CD4-positive, CD25-positive, alpha-beta regulatory T cell (primary cell): Measurements from ENCODE around the gene TALDO1. TPM values are rescaled to one million over a fixed set of nuclear protein-coding genes. Genes with fewer than 3 reads are reported as not detected.
A peak's percentile ranks its signal among the peaks of the same experiment; 100 is the strongest.
"Not testable (repeated sequence)": the region's sequence is repeated elsewhere in the genome, so short reads cannot be mapped to it uniquely, and the experiment has no call there.

Source experiments
- ATAC-seq, 2 donors: fragments of 150-1000 bp; cut with Tn5 transposase; one replicate each; pipeline ENCODE4 v1.10.0; 2021; ENCODE audit warnings: low read depth in 2 of 2, moderate number of reproducible peaks in 2 of 2, moderate library complexity in 1 of 2
- DNase-seq, 3 donors: peaks; one replicate each; pipeline versions ENCODE4 v3.0.0 to v3.0.0-alpha.2; 2012 to 2022; ENCODE audit warnings: mixed read lengths in 1 of 3
- H3K27ac ChIP-seq: one replicate; pipeline ENCODE4 v1.7.0; 2013; ENCODE audit warnings: mild to moderate bottlenecking, low read length; ENCODE audit not compliant: insufficient read depth, poor library complexity, severe bottlenecking
- H3K27me3 ChIP-seq: one replicate; pipeline ENCODE4 v1.7.0; 2013; ENCODE audit warnings: low read length; ENCODE audit not compliant: control insufficient read depth, insufficient read depth
- H3K36me3 ChIP-seq: one replicate; pipeline ENCODE4 v1.7.0; 2013; ENCODE audit warnings: mild to moderate bottlenecking, low read length, moderate library complexity; ENCODE audit not compliant: control insufficient read depth, insufficient read depth
- H3K4me1 ChIP-seq: 2 replicates; pipeline ENCODE4 v1.7.0; 2013; ENCODE audit warnings: mild to moderate bottlenecking, low read length; ENCODE audit not compliant: insufficient read depth, control insufficient read depth, poor library complexity, severe bottlenecking
- H3K4me3 ChIP-seq: one replicate; pipeline ENCODE4 v1.7.0; 2013; ENCODE audit warnings: low read depth, mild to moderate bottlenecking, low read length, moderate library complexity
- H3K9me3 ChIP-seq, 2 experiments: 1 replicate in 1 of 2; 2 replicates in 1 of 2; pipeline ENCODE4 v1.7.0; 2013; ENCODE audit warnings: low read length in 2 of 2, mild to moderate bottlenecking in 1 of 2, moderate library complexity in 1 of 2; ENCODE audit not compliant: control insufficient read depth in 2 of 2
- H3K27ac Mint-ChIP-seq, 3 donors: one replicate each; pipeline ENCODE4 v1.8.0; 2020 to 2022; ENCODE audit warnings: mild to moderate bottlenecking in 3 of 3, mixed read lengths in 3 of 3, moderate library complexity in 2 of 3
- H3K27me3 Mint-ChIP-seq: one replicate; pipeline ENCODE4 v1.8.0; 2022; ENCODE audit warnings: mild to moderate bottlenecking, mixed read lengths
- H3K36me3 Mint-ChIP-seq: one replicate; pipeline ENCODE4 v1.8.0; 2020; ENCODE audit warnings: mixed read lengths
- H3K4me1 Mint-ChIP-seq, 4 donors: one replicate each; pipeline ENCODE4 v1.8.0; 2020 to 2022; ENCODE audit warnings: mixed read lengths in 4 of 4, mild to moderate bottlenecking in 1 of 4
- H3K4me3 Mint-ChIP-seq, 4 donors: one replicate each; pipeline ENCODE4 v1.8.0; 2020 to 2022; ENCODE audit warnings: mild to moderate bottlenecking in 4 of 4, mixed read lengths in 4 of 4, moderate library complexity in 3 of 4
- H3K9me3 Mint-ChIP-seq, 7 donors: one replicate each; pipeline ENCODE4 v1.8.0; 2020 to 2022; ENCODE audit warnings: mixed read lengths in 7 of 7, mild to moderate bottlenecking in 3 of 7, moderate library complexity in 2 of 7
- polyA plus RNA-seq, 4 donors: library from polyadenylated mRNA; unstranded; fragments of 300-500 nt; fragmentation: Illumina TruSeq; gene quantifications; one replicate each; pipeline ENCODE4 v1.2.3, GENCODE V29; 2021
- total RNA-seq: library from RNA; stranded (reverse); gene quantifications from one replicate; pipeline ENCODE4 v1.2.3, GENCODE V29; 2022

Gene TALDO1
- total and polyA plus RNA-seq, 5 donors from 2014 or later: 68.3 to 274 (median 228) TPM

- H3K4me3 ChIP-seq: no peak overlapping the region
- ATAC-seq: no peak
- peaks cover 0 to 15% (median 0%) of the 10 kb centered on the region in 4 donors for H3K4me1 Mint-ChIP-seq
- DNase-seq: no peak
- no peaks in the 10 kb centered on the region for H3K36me3 ChIP-seq
- peak overlapping the region in 1 of 3 donors; percentile 49 for H3K27ac Mint-ChIP-seq
- peaks cover 29% of the 10 kb centered on the region for H3K4me1 ChIP-seq
- no peaks in the 10 kb centered on the region for H3K27me3 Mint-ChIP-seq
- no peaks in the 10 kb centered on the region for H3K9me3 ChIP-seq
- no peaks in the 10 kb centered on the region for H3K27me3 ChIP-seq
- no peak overlapping the region for H3K27ac ChIP-seq
- no peaks in the 10 kb centered on the region for H3K9me3 Mint-ChIP-seq
- no peak overlapping the region for H3K4me3 Mint-ChIP-seq
- no peaks in the 10 kb centered on the region for H3K36me3 Mint-ChIP-seq
These were observed 17.7 kb upstream of the TALDO1 start for GRCh38 chr11:729492-730074.

- H3K27me3 Mint-ChIP-seq: peaks cover 5% of the 10 kb centered on the region
- H3K4me3 Mint-ChIP-seq: no peak overlapping the region
- ATAC-seq: no peak
- no peaks in the 10 kb centered on the region for H3K9me3 Mint-ChIP-seq
- H3K36me3 Mint-ChIP-seq: no peaks in the 10 kb centered on the region
- DNase-seq: no peak
- H3K27ac Mint-ChIP-seq: no peak overlapping the region
- Histone ChIP-seq H3K9me3 (no peaks in the 10 kb centered on the region), H3K4me1 (peaks cover 12% of the 10 kb centered on the region), H3K27ac (no peak overlapping the region), H3K27me3 (no peaks in the 10 kb centered on the region), H3K36me3 (no peaks in the 10 kb centered on the region), H3K4me3 (no peak overlapping the region)
- peaks cover 0 to 15% (median 8%) of the 10 kb centered on the region in 4 donors for H3K4me1 Mint-ChIP-seq
These were observed 14.2 kb upstream of the TALDO1 start for GRCh38 chr11:733072-733471.

GRCh38 chr11:734541-734940, 12.7 kb upstream of the TALDO1 start:
- H3K27me3 Mint-ChIP-seq: not testable (repeated sequence)

GRCh38 chr11:737366-737765, 9.9 kb upstream of the TALDO1 start:
- H3K9me3 Mint-ChIP-seq: no peaks in the 10 kb centered on the region
- peak overlapping the region; percentile 13 for H3K4me3 ChIP-seq
- H3K27me3 Mint-ChIP-seq: peaks cover 5% of the 10 kb centered on the region

More at GRCh38 chr11:734541-734940, 12.7 kb upstream of the TALDO1 start:
- H3K4me1 ChIP-seq: peaks cover 10% of the 10 kb centered on the region
- H3K27me3 ChIP-seq, H3K36me3 ChIP-seq, H3K36me3 Mint-ChIP-seq, H3K4me3 Mint-ChIP-seq, ATAC-seq, H3K27ac ChIP-seq, H3K4me3 ChIP-seq, H3K9me3 Mint-ChIP-seq, DNase-seq, H3K9me3 ChIP-seq: not testable (repeated sequence)
- Mint-ChIP-seq H3K27ac (peak overlapping the region in 1 of 3 donors; percentile 66), H3K4me1 (peaks cover 0 to 25% (median 8%) of the 10 kb centered on the region in 4 donors)

GRCh38 chr11:737899-738298, 9.4 kb upstream of the TALDO1 start:
- H3K9me3 Mint-ChIP-seq, H3K27ac ChIP-seq, H3K9me3 ChIP-seq, H3K27me3 Mint-ChIP-seq, H3K27me3 ChIP-seq, H3K36me3 ChIP-seq, H3K36me3 Mint-ChIP-seq: not testable (repeated sequence)
- H3K27ac Mint-ChIP-seq: peak overlapping the region; percentile 52 to 81 (median 75)
- ATAC-seq (peak; percentile 40 to 53), DNase-seq (peak in 1 of 3 donors; percentile 53)
- H3K4me1 ChIP-seq: peaks cover 10% of the 10 kb centered on the region
- peak overlapping the region in 3 of 4 donors; percentile 53 to 77 (median 74) for H3K4me3 Mint-ChIP-seq
- peaks cover 0 to 25% (median 8%) of the 10 kb centered on the region in 4 donors for H3K4me1 Mint-ChIP-seq
- H3K4me3 ChIP-seq: peak overlapping the region; percentile 13

More at GRCh38 chr11:737366-737765, 9.9 kb upstream of the TALDO1 start:
- Histone ChIP-seq H3K27ac (no peak overlapping the region), H3K36me3 (no peaks in the 10 kb centered on the region), H3K9me3 (no peaks in the 10 kb centered on the region), H3K27me3 (no peaks in the 10 kb centered on the region), H3K4me1 (peaks cover 10% of the 10 kb centered on the region)
- peaks cover 0 to 25% (median 8%) of the 10 kb centered on the region in 4 donors for H3K4me1 Mint-ChIP-seq
- H3K27ac Mint-ChIP-seq: peak overlapping the region in 2 of 3 donors; percentile 75 to 81
- ATAC-seq (peak in 1 of 2 donors; percentile 12), DNase-seq (no peak)
- H3K36me3 Mint-ChIP-seq: no peaks in the 10 kb centered on the region
- H3K4me3 Mint-ChIP-seq: peak overlapping the region in 3 of 4 donors; percentile 53 to 77 (median 74)

- Histone ChIP-seq H3K4me1 (peaks cover 17% of the 10 kb centered on the region), H3K27ac (no peak overlapping the region), H3K9me3 (no peaks in the 10 kb centered on the region), H3K27me3 (no peaks in the 10 kb centered on the region), H3K4me3 (no peak overlapping the region), H3K36me3 (no peaks in the 10 kb centered on the region)
- DNase-seq (no peak), ATAC-seq (no peak)
- peaks cover 5 to 23% (median 12%) of the 10 kb centered on the region in 4 donors for H3K4me1 Mint-ChIP-seq
- H3K27me3 Mint-ChIP-seq: peaks cover 8% of the 10 kb centered on the region
- no peaks in the 10 kb centered on the region for H3K9me3 Mint-ChIP-seq
- no peaks in the 10 kb centered on the region for H3K36me3 Mint-ChIP-seq
- H3K4me3 Mint-ChIP-seq: no peak overlapping the region
- H3K27ac Mint-ChIP-seq: no peak overlapping the region
These were observed 5.1 kb upstream of the TALDO1 start for GRCh38 chr11:742156-742546.

GRCh38 chr11:742571-743201, 4.6 kb upstream of the TALDO1 start:
- Mint-ChIP-seq H3K27ac (no peak overlapping the region), H3K36me3 (no peaks in the 10 kb centered on the region), H3K27me3 (peaks cover 4% of the 10 kb centered on the region), H3K4me3 (no peak overlapping the region), H3K4me1 (peaks cover 5 to 18% (median 6%) of the 10 kb centered on the region in 4 donors), H3K9me3 (no peaks in the 10 kb centered on the region)
- Histone ChIP-seq H3K4me3 (no peak overlapping the region), H3K27ac (no peak overlapping the region), H3K9me3 (no peaks in the 10 kb centered on the region), H3K4me1 (peaks cover 14% of the 10 kb centered on the region), H3K36me3 (no peaks in the 10 kb centered on the region), H3K27me3 (no peaks in the 10 kb centered on the region)
- no peak for DNase-seq
- ATAC-seq: no peak

- Mint-ChIP-seq H3K36me3 (no peaks in the 10 kb centered on the region), H3K4me3 (peak overlapping the region; percentile 9 to 76 (median 54)), H3K4me1 (peaks cover 9 to 25% (median 16%) of the 10 kb centered on the region in 4 donors), H3K27me3 (peaks cover 4% of the 10 kb centered on the region), H3K27ac (no peak overlapping the region), H3K9me3 (no peaks in the 10 kb centered on the region)
- Histone ChIP-seq H3K4me3 (no peak overlapping the region), H3K27me3 (no peaks in the 10 kb centered on the region), H3K36me3 (no peaks in the 10 kb centered on the region), H3K9me3 (no peaks in the 10 kb centered on the region), H3K4me1 (peaks cover 32% of the 10 kb centered on the region), H3K27ac (no peak overlapping the region)
- ATAC-seq (no peak), DNase-seq (no peak)
These were observed 1.8 kb upstream of the TALDO1 start for GRCh38 chr11:745428-745827.
